NCI-H2107 (cell line): ENCODE results near the gene ELMOD2.

Experiments
- DNase-seq: peaks from one replicate; lab custom pipeline; 2025; lab: John Stamatoyannopoulos, UW

The ELMOD2 gene

DNA sequence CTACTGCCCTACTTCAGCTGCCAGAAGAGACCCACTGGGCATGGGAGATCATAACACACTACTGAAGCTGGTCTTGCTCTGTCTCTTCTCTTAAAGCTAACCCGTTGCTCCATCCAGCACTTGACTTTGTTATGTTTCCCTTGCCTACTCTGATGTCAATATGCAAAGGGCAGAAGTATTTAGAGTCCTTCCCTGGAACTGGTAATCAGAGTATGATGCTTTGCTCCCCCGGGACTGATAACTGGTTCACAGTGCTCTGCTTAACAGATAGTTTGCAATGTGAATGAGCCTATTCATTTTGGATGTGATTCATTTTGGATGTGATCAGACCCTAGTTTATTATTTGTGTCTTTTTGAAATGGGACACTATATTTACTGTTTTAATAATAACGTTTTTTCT, 57.1 kb downstream of the ELMOD2 start:
- no peak for DNase-seq

DNA sequence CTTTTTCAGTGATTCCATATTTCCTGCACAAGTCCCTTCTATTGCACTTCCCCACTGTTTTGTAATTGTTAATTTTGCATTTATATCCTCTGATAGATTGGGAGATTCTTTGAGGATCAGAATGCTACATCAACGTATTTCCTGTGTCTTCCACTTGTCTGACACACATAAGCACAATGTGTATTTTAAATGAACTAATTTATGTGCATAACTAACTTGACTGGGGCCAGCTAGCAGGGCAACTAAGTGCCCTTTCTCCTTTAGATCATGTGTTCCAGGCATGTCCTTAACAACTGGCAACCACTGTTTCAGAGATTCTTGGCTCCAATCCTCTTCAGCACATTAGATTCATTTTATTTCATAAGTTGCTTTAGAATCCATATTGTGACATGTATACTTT, 60.5 kb downstream of the ELMOD2 start:
- DNase-seq, result no peak

DNA sequence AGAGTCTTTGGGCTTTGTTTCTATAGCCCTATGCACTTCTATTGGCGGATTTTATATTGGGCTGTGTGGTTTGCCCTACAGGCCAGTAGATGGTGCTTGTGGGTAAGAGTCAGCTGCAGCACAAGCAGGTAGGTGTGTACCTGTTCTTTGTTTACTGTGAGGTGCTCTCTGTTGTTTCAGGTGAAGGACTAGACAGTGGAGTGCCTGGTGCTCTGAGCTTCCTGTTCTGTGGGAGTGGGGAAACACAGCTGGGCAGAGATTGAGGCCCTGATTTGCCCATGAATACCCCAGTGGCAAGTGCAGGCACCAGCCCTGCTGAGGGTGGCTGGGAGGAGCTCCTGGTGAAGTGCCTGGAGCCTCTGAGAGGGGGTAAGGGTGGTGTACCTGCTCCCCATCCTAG, 71.1 kb downstream of the ELMOD2 start:
- DNase-seq, result peak; percentile 1

DNA sequence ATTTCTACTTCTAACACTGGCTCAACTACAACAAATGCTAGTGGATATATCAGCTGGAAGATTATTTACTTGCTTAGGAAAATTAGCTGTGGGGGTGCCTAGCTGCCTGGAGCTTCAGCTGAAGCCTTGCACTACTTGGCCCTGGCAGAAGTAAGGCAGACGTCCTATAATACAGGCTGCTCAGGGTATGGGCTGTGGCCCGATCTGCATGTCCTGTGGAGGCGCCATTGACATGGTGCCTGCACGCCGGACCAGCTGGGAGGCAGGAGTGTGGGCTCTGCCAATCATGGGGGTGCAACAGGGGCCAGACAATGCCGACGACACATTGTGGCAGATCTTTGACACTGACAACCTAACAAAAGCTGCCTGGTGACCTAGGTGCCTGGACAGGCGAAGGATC, 76.4 kb downstream of the ELMOD2 start:
- DNase-seq, result no peak

DNA sequence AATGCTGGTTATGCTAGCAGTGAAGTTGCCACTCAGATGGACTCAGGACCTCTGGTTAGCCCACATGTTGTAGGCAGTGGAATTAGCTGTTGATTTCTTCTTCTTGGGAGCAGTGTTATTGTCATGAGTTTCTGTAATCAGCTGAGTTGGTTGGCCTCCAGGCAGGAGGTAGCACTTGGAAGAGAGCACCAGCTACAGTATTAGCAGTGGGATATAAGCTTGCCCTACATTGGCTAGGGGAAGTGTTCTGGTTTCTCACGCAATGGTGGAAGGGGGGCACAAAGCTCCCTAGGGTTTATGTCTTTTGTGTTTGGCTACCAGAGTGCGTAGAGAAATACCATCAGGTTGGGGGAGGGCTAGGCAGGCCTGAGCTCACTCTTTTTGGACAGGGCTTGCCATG, 78.7 kb downstream of the ELMOD2 start:
- no peak for DNase-seq

DNA sequence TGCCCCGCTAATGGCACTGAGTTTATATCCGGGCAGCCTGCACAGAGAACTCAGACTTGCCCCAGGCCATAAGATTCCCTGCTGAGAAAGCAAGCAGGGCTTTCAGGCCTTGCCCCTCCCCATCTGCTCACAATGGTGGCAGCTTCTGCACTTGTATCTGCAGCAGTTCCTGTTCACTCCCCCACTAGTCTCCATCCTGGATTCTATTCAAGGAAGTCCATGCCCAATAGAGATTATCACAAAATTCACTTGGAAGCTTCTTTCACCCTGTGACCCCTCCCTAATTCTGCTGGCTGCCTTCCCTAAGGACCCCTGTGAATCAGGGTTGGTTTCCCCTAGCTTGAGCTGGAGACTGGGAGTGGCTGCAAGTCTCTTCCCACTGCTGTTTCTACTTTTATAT, 79.3 kb downstream of the ELMOD2 start:
- DNase-seq, result no peak
